Panc1 (cell line): ENCODE measurements around the gene KDM4F. TPM values are rescaled to one million over a fixed set of nuclear protein-coding genes. Genes with fewer than 3 reads are reported as not detected.
"Not testable (repeated sequence)": the region's sequence is repeated elsewhere in the genome, so short reads cannot be mapped to it uniquely, and the experiment has no call there.

Experiments
- ATAC-seq: fragments of 200-7000 bp; cut with Tn5 transposase; 2 replicates; pipeline ENCODE4 v1.9.1; 2020; ENCODE audit warnings: mild to moderate bottlenecking, moderate library complexity
- Bru-seq: library from RNA; stranded (reverse); fragments of 400-500 nt; gene quantifications from one replicate; lab custom pipeline; 2021; lab: Mats Ljungman, UMichigan
- BruChase-seq, 2 experiments: library from RNA; stranded (reverse); fragments of 400-500 nt; gene quantifications; one replicate each; lab custom pipeline; 2021; lab: Mats Ljungman, UMichigan
- BruUV-seq: library from RNA; stranded (reverse); fragments of 400-500 nt; replicated peaks from 2 replicates; lab custom pipeline; 2021; lab: Mats Ljungman, UMichigan
- CTCF ChIA-PET: fragments of 300-600 bp; sonication (Branson Sonifier 250); formaldehyde crosslinking; loops from one replicate; lab custom pipeline; 2022; ENCODE audit warnings: antibody characterized with exemption; lab: Charles Lee
- POLR2A ChIA-PET: fragments of 300-600 bp; sonication (Branson Sonifier 250); formaldehyde crosslinking; loops from one replicate; lab custom pipeline; 2022; ENCODE audit warnings: antibody characterized with exemption; lab: Charles Lee
- DNase-seq: peaks from one replicate; pipeline ENCODE4 v3.0.0-alpha.2; 2010; ENCODE audit warnings: low read depth, low spot score
- H3K27ac ChIP-seq: 2 replicates; pipeline ENCODE4 v1.5.1; 2011; ENCODE audit warnings: mild to moderate bottlenecking, low read length, inconsistent platforms
- H3K27me3 ChIP-seq: fragments of 200-500 bp; sonication (Bioruptor generic); 2 replicates; pipeline ENCODE4 v1.6.0; 2014; ENCODE audit warnings: low read length, inconsistent platforms; ENCODE audit not compliant: control insufficient read depth, insufficient read depth
- H3K36me3 ChIP-seq: fragments of 200-500 bp; sonication (Bioruptor generic); 2 replicates; pipeline ENCODE4 v1.5.1; 2014; ENCODE audit warnings: inconsistent platforms, mild to moderate bottlenecking, low read length, moderate library complexity; ENCODE audit not compliant: control insufficient read depth, insufficient read depth
- H3K4me1 ChIP-seq: 2 replicates; pipeline ENCODE4 v1.5.1; 2011; ENCODE audit warnings: inconsistent platforms, mild to moderate bottlenecking, low read length, moderate library complexity; ENCODE audit not compliant: control insufficient read depth, insufficient read depth
- H3K4me3 ChIP-seq, 2 experiments: 2 replicates each; pipeline ENCODE4 v1.5.1; 2011 to 2012; ENCODE audit warnings: low read depth in 2 of 2, low read length in 2 of 2, mild to moderate bottlenecking in 2 of 2, inconsistent platforms in 1 of 2, moderate library complexity in 1 of 2
- H3K9me3 ChIP-seq: fragments of 200-500 bp; sonication (Bioruptor generic); 2 replicates; pipeline ENCODE4 v1.5.1; 2014; ENCODE audit warnings: low read depth, mild to moderate bottlenecking, inconsistent platforms, low read length, moderate library complexity; ENCODE audit not compliant: control insufficient read depth, insufficient read depth
- CTCF ChIP-seq: fragments of 450-650 bp; IDR thresholded peaks from 2 replicates; pipeline ENCODE4 v1.5.1; 2017; ENCODE audit warnings: mild to moderate bottlenecking
- POLR2AphosphoS5 ChIP-seq: IDR thresholded peaks from 2 replicates; pipeline ENCODE4 v1.6.1; 2012; ENCODE audit warnings: mild to moderate bottlenecking, low read depth, low read length, moderate library complexity
- REST ChIP-seq, 2 experiments: IDR thresholded peaks; 2 replicates each; pipeline ENCODE4 v1.6.1; 2011 to 2012; ENCODE audit warnings: low read depth in 2 of 2, control low read depth in 1 of 2, low read length in 1 of 2, mild to moderate bottlenecking in 1 of 2, moderate library complexity in 1 of 2; ENCODE audit not compliant: insufficient read depth in 1 of 2
- SIN3A ChIP-seq: IDR thresholded peaks from 2 replicates; pipeline ENCODE4 v1.6.1; 2012; ENCODE audit warnings: low read depth, mild to moderate bottlenecking, low read length, moderate library complexity, borderline replicate concordance; ENCODE audit not compliant: insufficient read depth
- TCF7L2 ChIP-seq: IDR thresholded peaks from 2 replicates; pipeline ENCODE4 v1.6.1; 2011; ENCODE audit warnings: mild to moderate bottlenecking, low read depth, low read length, inconsistent platforms
- in situ Hi-C: cut with HindIII; loops from 2 replicates; pipeline ENCODE4 v1.10.0; 2016; ENCODE audit warnings: low sequenced_read_pairs, low pct_unique_long_range_greater_than_20kb
- intact Hi-C: fragments of 100-400 bp; cut with micrococcal nuclease; formaldehyde crosslinking; loops from one replicate; pipeline ENCODE4 v1.10.0; 2022; ENCODE audit not compliant: unreplicated experiment
- long read RNA-seq: library from polyadenylated mRNA; unstranded; transcript quantifications from one replicate; pipeline ENCODE4 v2.0.0, GENCODE V29; 2021; ENCODE audit not compliant: unreplicated experiment
- polyA plus RNA-seq: library from polyadenylated mRNA; unstranded; fragments of >200 nt; gene quantifications from one replicate; pipeline ENCODE4 v1.2.1, GENCODE V29; 2012; ENCODE audit warnings: missing spikeins; ENCODE audit not compliant: insufficient read length
- total RNA-seq: library from RNA; stranded (reverse); gene quantifications from one replicate; pipeline ENCODE4 v1.2.1, GENCODE V29; 2021; ENCODE audit not compliant: unreplicated experiment

The KDM4F gene
- total RNA-seq (not detected), Bru-seq, nascent RNA (not detected), BruChase-seq, experiment 1, labeled RNA remaining after a 2-hour chase (not detected), BruChase-seq, experiment 2, labeled RNA remaining after a 6-hour chase (not detected)
- not detected for polyA plus RNA-seq
- long read RNA-seq: 0 reads

- intact Hi-C loops, DNase-seq, POLR2A ChIA-PET, H3K36me3 ChIP-seq, H3K4me1 ChIP-seq, CTCF ChIA-PET, BruUV-seq, H3K4me3 ChIP-seq, ATAC-seq, H3K9me3 ChIP-seq, H3K27ac ChIP-seq, in situ Hi-C loops: not testable (repeated sequence)
- H3K27me3 ChIP-seq: peaks cover 27% of the 10 kb centered on the region
These were observed at the start of gene KDM4F for GRCh38 chr11:95049122-95049521. TSS of gene KDM4F (plus strand) at chr11:95049422.

GRCh38 chr11:95003716-95004115, 45.5 kb upstream of the KDM4F start:
- ChIA-PET POLR2A (no interaction called here), CTCF (no interaction called here)
- ATAC-seq: no peak
- no TSS peak for BruUV-seq
- no peaks in the 10 kb centered on the region for H3K4me1 ChIP-seq
- H3K9me3 ChIP-seq: no peaks in the 10 kb centered on the region
- TF ChIP-seq SIN3A (no peak), CTCF (no peak), TCF7L2 (no peak), REST (IDR thresholded peaks at IDR 0.05; ENCODE audit: insufficient read depth in 1 of 2, low read depth in 2 of 2, low read length in 1 of 2) (no peak), POLR2AphosphoS5 (no peak)
- in situ Hi-C loops: no loop called here
- no peaks in the 10 kb centered on the region for H3K36me3 ChIP-seq
- no peaks in the 10 kb centered on the region for H3K27me3 ChIP-seq
- H3K27ac ChIP-seq: no peak overlapping the region
- H3K4me3 ChIP-seq: no peak overlapping the region
- DNase-seq: no peak
- intact Hi-C loops: no loop called here

- Histone ChIP-seq H3K27ac (no peak overlapping the region), H3K9me3 (no peaks in the 10 kb centered on the region), H3K4me1 (no peaks in the 10 kb centered on the region), H3K27me3 (peaks cover 8% of the 10 kb centered on the region; the same call in 1 of the 2 replicates), H3K4me3 (no peak overlapping the region), H3K36me3 (no peaks in the 10 kb centered on the region)
- intact Hi-C loops (no loop called here), in situ Hi-C loops (no loop called here)
- ChIA-PET CTCF (no interaction called here), POLR2A (no interaction called here)
- no peak for DNase-seq
- ATAC-seq: no peak
- TF ChIP-seq POLR2AphosphoS5 (no peak), REST (IDR thresholded peaks at IDR 0.05; ENCODE audit: insufficient read depth in 1 of 2, low read depth in 2 of 2, low read length in 1 of 2) (no peak), SIN3A (no peak), TCF7L2 (no peak), CTCF (no peak)
- no TSS peak for BruUV-seq
These were observed 43.6 kb upstream of the KDM4F start for GRCh38 chr11:95005642-95006041.
